Measurements from ENCODE around the gene HLA-DOB.

DNA sequence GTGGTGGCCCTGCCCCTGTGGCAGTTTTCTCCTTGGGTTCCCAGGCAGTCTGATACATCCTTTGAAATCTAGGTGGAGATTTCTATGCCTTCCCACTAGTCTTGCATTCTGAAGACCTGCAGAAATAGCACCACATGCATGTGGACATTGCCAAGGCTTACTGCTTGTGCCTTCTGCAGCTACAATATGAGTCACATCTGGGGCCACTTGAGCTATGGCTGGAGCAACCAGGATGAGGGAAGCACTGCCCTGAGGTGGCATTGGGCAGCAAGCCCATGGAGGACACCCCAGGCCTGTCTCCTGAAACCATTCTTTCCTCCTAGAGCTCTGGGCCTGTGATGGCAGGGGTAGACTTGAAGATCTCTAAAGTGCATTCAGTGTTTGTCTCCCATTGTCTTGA is 37.8 kb downstream of the HLA-DOB start:
- TF ChIP-seq YY1 (IDR thresholded peaks at IDR 0.05; ENCODE audit: low read depth) (no peak), FOXM1 (IDR thresholded peaks at IDR 0.05; ENCODE audit: borderline replicate concordance, low read depth) (no peak), TAF1 (IDR thresholded peaks at IDR 0.05; ENCODE audit: low read depth) (no peak), USF1 (IDR thresholded peaks at IDR 0.05) (no peak), CEBPB (IDR thresholded peaks at IDR 0.05) (no peak), EP300 (IDR thresholded peaks at IDR 0.05; ENCODE audit: borderline replicate concordance) (no peak), ZBTB7A (IDR thresholded peaks at IDR 0.05; ENCODE audit: low read depth) (no peak), RAD21 (IDR thresholded peaks at IDR 0.05; ENCODE audit: low read depth) (no peak), EGR1 (IDR thresholded peaks at IDR 0.05) (no peak), NFIC (IDR thresholded peaks at IDR 0.05) (no peak)
- TF ChIP-seq, protein P1, sequence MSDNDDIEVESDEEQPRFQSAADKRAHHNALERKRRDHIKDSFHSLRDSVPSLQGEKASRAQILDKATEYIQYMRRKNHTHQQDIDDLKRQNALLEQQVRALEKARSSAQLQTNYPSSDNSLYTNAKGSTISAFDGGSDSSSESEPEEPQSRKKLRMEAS (IDR thresholded peaks at IDR 0.05): no peak
- TF ChIP-seq, protein P2, sequence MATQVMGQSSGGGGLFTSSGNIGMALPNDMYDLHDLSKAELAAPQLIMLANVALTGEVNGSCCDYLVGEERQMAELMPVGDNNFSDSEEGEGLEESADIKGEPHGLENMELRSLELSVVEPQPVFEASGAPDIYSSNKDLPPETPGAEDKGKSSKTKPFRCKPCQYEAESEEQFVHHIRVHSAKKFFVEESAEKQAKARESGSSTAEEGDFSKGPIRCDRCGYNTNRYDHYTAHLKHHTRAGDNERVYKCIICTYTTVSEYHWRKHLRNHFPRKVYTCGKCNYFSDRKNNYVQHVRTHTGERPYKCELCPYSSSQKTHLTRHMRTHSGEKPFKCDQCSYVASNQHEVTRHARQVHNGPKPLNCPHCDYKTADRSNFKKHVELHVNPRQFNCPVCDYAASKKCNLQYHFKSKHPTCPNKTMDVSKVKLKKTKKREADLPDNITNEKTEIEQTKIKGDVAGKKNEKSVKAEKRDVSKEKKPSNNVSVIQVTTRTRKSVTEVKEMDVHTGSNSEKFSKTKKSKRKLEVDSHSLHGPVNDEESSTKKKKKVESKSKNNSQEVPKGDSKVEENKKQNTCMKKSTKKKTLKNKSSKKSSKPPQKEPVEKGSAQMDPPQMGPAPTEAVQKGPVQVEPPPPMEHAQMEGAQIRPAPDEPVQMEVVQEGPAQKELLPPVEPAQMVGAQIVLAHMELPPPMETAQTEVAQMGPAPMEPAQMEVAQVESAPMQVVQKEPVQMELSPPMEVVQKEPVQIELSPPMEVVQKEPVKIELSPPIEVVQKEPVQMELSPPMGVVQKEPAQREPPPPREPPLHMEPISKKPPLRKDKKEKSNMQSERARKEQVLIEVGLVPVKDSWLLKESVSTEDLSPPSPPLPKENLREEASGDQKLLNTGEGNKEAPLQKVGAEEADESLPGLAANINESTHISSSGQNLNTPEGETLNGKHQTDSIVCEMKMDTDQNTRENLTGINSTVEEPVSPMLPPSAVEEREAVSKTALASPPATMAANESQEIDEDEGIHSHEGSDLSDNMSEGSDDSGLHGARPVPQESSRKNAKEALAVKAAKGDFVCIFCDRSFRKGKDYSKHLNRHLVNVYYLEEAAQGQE (IDR thresholded peaks at IDR 0.05; ENCODE audit: low read depth): no peak
